HCT116 (cell line): ENCODE results near the gene PPP1R1B. TPM values are rescaled to one million over a fixed set of nuclear protein-coding genes. Genes with fewer than 3 reads are reported as not detected.

ENCODE experiments used
- ATAC-seq: fragments of 200-7000 bp; cut with Tn5 transposase; 2 replicates; pipeline ENCODE4 v1.9.1; 2020; ENCODE audit warnings: mild to moderate bottlenecking, moderate library complexity
- BruUV-seq: library from RNA; stranded (reverse); fragments of 400-500 nt; replicated peaks from 2 replicates; lab custom pipeline; 2021; lab: Mats Ljungman, UMichigan
- CTCF ChIA-PET: fragments of 300-600 bp; sonication (Branson Sonifier 250); formaldehyde crosslinking; loops from one replicate; lab custom pipeline; 2021; ENCODE audit warnings: antibody characterized with exemption; lab: Charles Lee
- POLR2A ChIA-PET: fragments of 300-600, 350-600 bp; sonication (Branson Sonifier 250); formaldehyde crosslinking; loops from one replicate; lab custom pipeline; 2021; ENCODE audit warnings: antibody characterized with exemption; lab: Charles Lee
- RAD21 ChIA-PET, 2 experiments: fragments of 300-600 bp; sonication (Branson Sonifier 250); formaldehyde crosslinking; loops; one replicate each; lab custom pipeline; 2023; ENCODE audit warnings: low total read pairs in 2 of 2; ENCODE audit not compliant: uncharacterized antibody in 2 of 2, unreplicated experiment in 2 of 2, low non-redundant PET in 1 of 2; lab: Charles Lee
- DNase-seq: peaks from one replicate; pipeline ENCODE4 v3.0.0-alpha.2; 2010; ENCODE audit warnings: low read depth, low spot score
- H2AFZ ChIP-seq: fragments of 200-600 bp; shearing (Covaris generic), sonication (generic); 2 replicates; pipeline ENCODE4 v1.6.1; 2017; ENCODE audit warnings: low read depth, mixed run types, mixed read lengths, antibody characterized with exemption, low read length; ENCODE audit not compliant: poor library complexity, severe bottlenecking
- H3K27ac ChIP-seq: 2 replicates; pipeline ENCODE4 v1.5.1; 2012; ENCODE audit warnings: low read depth, low read length
- H3K27me3 ChIP-seq: fragments of 200-600 bp; sonication (generic); 2 replicates; pipeline ENCODE4 v1.6.1; 2016; ENCODE audit warnings: mixed run types, low read length, mixed read lengths; ENCODE audit not compliant: insufficient read depth
- H3K36me3 ChIP-seq, 2 experiments: fragments of 200-500 bp in 1 of 2; fragments of 200-600 bp in 1 of 2; sonication (Bioruptor generic) in 1 of 2; sonication (generic) in 1 of 2; 2 replicates each; pipeline versions ENCODE4 v1.5.1 to v1.6.1; 2014 to 2016; ENCODE audit warnings: low read length in 2 of 2, inconsistent platforms in 1 of 2, mixed read lengths in 1 of 2, mixed run types in 1 of 2; ENCODE audit not compliant: insufficient read depth in 2 of 2, control insufficient read depth in 1 of 2
- H3K4me1 ChIP-seq, 2 experiments: fragments of 200-600 bp in 1 of 2; sonication (generic) in 1 of 2; 2 replicates each; pipeline versions ENCODE4 v1.5.1 to v1.6.1; 2012 to 2017; ENCODE audit warnings: low read length in 2 of 2, inconsistent platforms in 1 of 2, mild to moderate bottlenecking in 1 of 2, mixed read lengths in 1 of 2, mixed run types in 1 of 2, moderate library complexity in 1 of 2; ENCODE audit not compliant: insufficient read depth in 2 of 2, control insufficient read depth in 1 of 2
- H3K4me2 ChIP-seq: fragments of 200-600 bp; sonication (generic); 2 replicates; pipeline ENCODE4 v1.6.1; 2017; ENCODE audit warnings: mixed run types, low read length, mixed read lengths
- H3K4me3 ChIP-seq, 2 experiments: fragments of 200-600 bp in 1 of 2; sonication (generic) in 1 of 2; replicated peaks in 1 of 2; 2 replicates each; pipeline ENCODE4 v1.5.1; 2011 to 2016; ENCODE audit warnings: low read length in 2 of 2, control low read depth in 1 of 2, low read depth in 1 of 2, mild to moderate bottlenecking in 1 of 2, mixed read lengths in 1 of 2, mixed run types in 1 of 2
- H3K79me2 ChIP-seq: fragments of 200-600 bp; sonication (generic); 2 replicates; pipeline ENCODE4 v1.6.1; 2017; ENCODE audit warnings: mild to moderate bottlenecking, mixed run types, low read length, moderate library complexity, mixed read lengths; ENCODE audit not compliant: insufficient read depth
- H3K9ac ChIP-seq: fragments of 200-600 bp; sonication (generic); 2 replicates; pipeline ENCODE4 v1.6.1; 2016; ENCODE audit warnings: low read length, mixed read lengths
- H3K9me2 ChIP-seq: fragments of 200-600 bp; sonication (generic), shearing (Covaris generic); 2 replicates; pipeline ENCODE4 v1.6.1; 2017; ENCODE audit warnings: mixed run types, mild to moderate bottlenecking, moderate library complexity; ENCODE audit not compliant: insufficient read depth
- H3K9me3 ChIP-seq, 2 experiments: fragments of 200-500 bp in 1 of 2; fragments of 200-600 bp in 1 of 2; sonication (Bioruptor generic) in 1 of 2; sonication (generic) in 1 of 2; 2 replicates each; pipeline ENCODE4 v1.6.1; 2014 to 2017; ENCODE audit warnings: low read length in 2 of 2, mixed read lengths in 2 of 2, inconsistent platforms in 1 of 2, low read depth in 1 of 2, mild to moderate bottlenecking in 1 of 2, mixed run types in 1 of 2, moderate library complexity in 1 of 2; ENCODE audit not compliant: control insufficient read depth in 1 of 2, insufficient read depth in 1 of 2
- H4K20me1 ChIP-seq: fragments of 200-600 bp; sonication (generic), shearing (Covaris generic); 2 replicates; pipeline ENCODE4 v1.6.1; 2017; ENCODE audit warnings: mixed run types, mild to moderate bottlenecking, moderate library complexity; ENCODE audit not compliant: insufficient read depth
- CBX3 ChIP-seq: IDR thresholded peaks from 2 replicates; pipeline ENCODE4 v1.6.1; 2012; ENCODE audit warnings: low read depth
- CEBPB ChIP-seq: IDR thresholded peaks from 2 replicates; pipeline ENCODE4 v1.6.1; 2012; ENCODE audit warnings: low read depth
- EGR1 ChIP-seq: IDR thresholded peaks from 2 replicates; pipeline ENCODE4 v1.6.1; 2012; ENCODE audit warnings: low read depth
- POLR2A ChIP-seq: IDR thresholded peaks from 2 replicates; pipeline ENCODE4 v1.7.0; 2011; ENCODE audit warnings: borderline replicate concordance; ENCODE audit not compliant: insufficient read depth, insufficient read length; ENCODE audit errors: extremely low read depth
- SIN3A ChIP-seq: IDR thresholded peaks from 2 replicates; pipeline ENCODE4 v1.6.1; 2012; ENCODE audit warnings: low read depth
- SP1 ChIP-seq: IDR thresholded peaks from 2 replicates; pipeline ENCODE4 v1.6.1; 2012; ENCODE audit warnings: low read depth
- TCF7L2 ChIP-seq: IDR thresholded peaks from 2 replicates; pipeline ENCODE4 v1.7.0; 2011; ENCODE audit warnings: borderline replicate concordance, inconsistent platforms; ENCODE audit not compliant: insufficient read depth, insufficient read length; ENCODE audit errors: extremely low read depth
- YY1 ChIP-seq: IDR thresholded peaks from 2 replicates; pipeline ENCODE4 v1.6.1; 2011; ENCODE audit warnings: low read length, low read depth, moderate library complexity, mild to moderate bottlenecking; ENCODE audit not compliant: insufficient replicate concordance; ENCODE audit errors: extremely low read depth
- intact Hi-C: fragments of 100-400 bp; cut with micrococcal nuclease; formaldehyde crosslinking; loops from 2 replicates; pipeline ENCODE4 v1.10.0; 2022
- total RNA-seq: library from RNA; stranded (reverse); gene quantifications from one replicate; pipeline ENCODE4 v1.2.1, GENCODE V29; 2021; ENCODE audit not compliant: unreplicated experiment
- TF ChIP-seq, protein P1 (sequence below), 3 experiments: fragments of 200-600 bp in 1 of 3; sonication (generic) in 1 of 3; IDR thresholded peaks in 2 of 3; conservative IDR thresholded peaks in 1 of 3; 2 replicates each; pipeline ENCODE4 v1.5.1; 2012 to 2017; ENCODE audit warnings: low read depth in 2 of 3, low read length in 2 of 3, antibody characterized with exemption in 1 of 3, borderline replicate concordance in 1 of 3, control low read depth in 1 of 3, mild to moderate bottlenecking in 1 of 3, mixed read lengths in 1 of 3, mixed run types in 1 of 3, moderate library complexity in 1 of 3; ENCODE audit not compliant: insufficient read depth in 1 of 3

The PPP1R1B gene
- total RNA-seq, 1 experiment from 2014 or later, result 0.49 TPM

- H4K20me1 ChIP-seq, result no peaks in the 10 kb centered on the region
- no peak overlapping the region for H3K4me2 ChIP-seq
- no peaks in the 10 kb centered on the region for H3K27me3 ChIP-seq
- H3K4me3 ChIP-seq, result no peak overlapping the region
- H3K4me1 ChIP-seq, result peaks cover 23 to 34% of the 10 kb centered on the region in 2 experiments
- no TSS peak for BruUV-seq
- DNase-seq (no peak), ATAC-seq (no peak)
- ChIA-PET POLR2A (no interaction called here), RAD21 (no interaction called here), CTCF (interaction anchor here (1.2 kb wide), 1 partner anchor 8 kb away, joined by 5 read pairs; no protein-coding TSS in a partner anchor)
- no peaks in the 10 kb centered on the region for H3K79me2 ChIP-seq
- H3K9me2 ChIP-seq, result no peaks in the 10 kb centered on the region
- no peak for TF ChIP-seq CEBPB
- TF ChIP-seq SIN3A, result no peak
- no peak for TF ChIP-seq EGR1
- no peak for TF ChIP-seq TCF7L2
- no peak for TF ChIP-seq YY1
- no peak for TF ChIP-seq POLR2A
- TF ChIP-seq, protein P1, sequence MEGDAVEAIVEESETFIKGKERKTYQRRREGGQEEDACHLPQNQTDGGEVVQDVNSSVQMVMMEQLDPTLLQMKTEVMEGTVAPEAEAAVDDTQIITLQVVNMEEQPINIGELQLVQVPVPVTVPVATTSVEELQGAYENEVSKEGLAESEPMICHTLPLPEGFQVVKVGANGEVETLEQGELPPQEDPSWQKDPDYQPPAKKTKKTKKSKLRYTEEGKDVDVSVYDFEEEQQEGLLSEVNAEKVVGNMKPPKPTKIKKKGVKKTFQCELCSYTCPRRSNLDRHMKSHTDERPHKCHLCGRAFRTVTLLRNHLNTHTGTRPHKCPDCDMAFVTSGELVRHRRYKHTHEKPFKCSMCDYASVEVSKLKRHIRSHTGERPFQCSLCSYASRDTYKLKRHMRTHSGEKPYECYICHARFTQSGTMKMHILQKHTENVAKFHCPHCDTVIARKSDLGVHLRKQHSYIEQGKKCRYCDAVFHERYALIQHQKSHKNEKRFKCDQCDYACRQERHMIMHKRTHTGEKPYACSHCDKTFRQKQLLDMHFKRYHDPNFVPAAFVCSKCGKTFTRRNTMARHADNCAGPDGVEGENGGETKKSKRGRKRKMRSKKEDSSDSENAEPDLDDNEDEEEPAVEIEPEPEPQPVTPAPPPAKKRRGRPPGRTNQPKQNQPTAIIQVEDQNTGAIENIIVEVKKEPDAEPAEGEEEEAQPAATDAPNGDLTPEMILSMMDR (IDR thresholded peaks at IDR 0.05 in 2 of 3, conservative IDR thresholded peaks at IDR 0.05 in 1 of 3; ENCODE audit: borderline replicate concordance in 1 of 3, insufficient read depth in 1 of 3, low read depth in 2 of 3, low read length in 2 of 3), result no peak
- TF ChIP-seq CBX3, result no peak
- TF ChIP-seq SP1, result no peak
- intact Hi-C loops, result no loop called here
- no peak overlapping the region for H3K9ac ChIP-seq
- H2AFZ ChIP-seq, result no peak overlapping the region
- no peak overlapping the region; the same call in 1 of the 2 replicates for H3K27ac ChIP-seq
- peaks cover 2 to 5% of the 10 kb centered on the region in 2 experiments; a peak in 1 of 4 replicates for H3K36me3 ChIP-seq
- H3K9me3 ChIP-seq, result no peaks in the 10 kb centered on the region
These were observed 35.2 kb downstream of the PPP1R1B start for GRCh38 chr17:39661744-39662541.
